IgD-negative memory B cell (primary cell): Measurements from ENCODE around the gene MAGEA4. TPM values are rescaled to one million over a fixed set of nuclear protein-coding genes. Genes with fewer than 3 reads are reported as not detected.
A peak's percentile ranks its signal among the peaks of the same experiment; 100 is the strongest.

Experiments
- H3K27ac Mint-ChIP-seq, 3 donors: one replicate each; pipeline ENCODE4 v1.8.0; 2020 to 2022; ENCODE audit warnings: mild to moderate bottlenecking in 3 of 3, mixed read lengths in 3 of 3, moderate library complexity in 1 of 3
- H3K27me3 Mint-ChIP-seq: one replicate; pipeline ENCODE4 v1.8.0; 2021; ENCODE audit warnings: mixed read lengths
- H3K36me3 Mint-ChIP-seq: one replicate; pipeline ENCODE4 v1.8.0; 2020; ENCODE audit warnings: mild to moderate bottlenecking, mixed read lengths
- H3K4me1 Mint-ChIP-seq, 3 donors: one replicate each; pipeline ENCODE4 v1.8.0; 2020 to 2022; ENCODE audit warnings: mixed read lengths in 3 of 3, mild to moderate bottlenecking in 1 of 3
- H3K4me3 Mint-ChIP-seq, 4 donors: one replicate each; pipeline ENCODE4 v1.8.0; 2020 to 2022; ENCODE audit warnings: mild to moderate bottlenecking in 4 of 4, mixed read lengths in 4 of 4, moderate library complexity in 3 of 4
- H3K9me3 Mint-ChIP-seq, 3 donors: one replicate each; pipeline ENCODE4 v1.8.0; 2020 to 2021; ENCODE audit warnings: mixed read lengths in 3 of 3, mild to moderate bottlenecking in 1 of 3
- polyA plus RNA-seq: library from polyadenylated mRNA; unstranded; fragments of 300-500 nt; fragmentation: Illumina TruSeq; gene quantifications from one replicate; pipeline ENCODE4 v1.2.3, GENCODE V29; 2021

MAGEA4 gene
- polyA plus RNA-seq, 1 donor from 2014 or later, result not detected

DNA sequence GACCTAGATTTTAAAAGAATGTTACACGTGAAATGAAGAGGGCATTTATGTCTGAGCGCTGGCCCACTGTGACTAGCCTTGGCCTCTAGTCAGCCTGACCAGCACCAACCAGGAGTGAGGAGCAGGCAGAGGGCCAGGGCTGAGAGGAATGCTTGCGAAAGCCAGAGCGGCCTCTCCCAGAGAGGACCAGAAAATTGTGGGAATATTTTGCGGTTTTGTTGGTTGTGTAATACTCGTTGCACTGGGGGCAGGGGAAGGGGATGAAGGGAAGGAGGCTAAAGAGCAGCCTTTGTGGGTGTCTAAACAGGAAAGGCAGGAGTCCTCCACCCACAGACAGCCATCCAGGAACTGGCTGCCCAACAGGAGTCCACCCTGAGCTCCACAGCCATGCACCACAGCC, 58.0 kb downstream of the MAGEA4 start:
- Mint-ChIP-seq H3K4me1 (no peaks in the 10 kb centered on the region), H3K27ac (peak overlapping the region in 1 of 3 donors; percentile 77), H3K4me3 (peak overlapping the region in 1 of 4 donors; percentile 60), H3K9me3 (peaks cover 0 to 4% (median 4%) of the 10 kb centered on the region in 3 donors), H3K27me3 (peaks cover 8% of the 10 kb centered on the region), H3K36me3 (no peaks in the 10 kb centered on the region)

DNA sequence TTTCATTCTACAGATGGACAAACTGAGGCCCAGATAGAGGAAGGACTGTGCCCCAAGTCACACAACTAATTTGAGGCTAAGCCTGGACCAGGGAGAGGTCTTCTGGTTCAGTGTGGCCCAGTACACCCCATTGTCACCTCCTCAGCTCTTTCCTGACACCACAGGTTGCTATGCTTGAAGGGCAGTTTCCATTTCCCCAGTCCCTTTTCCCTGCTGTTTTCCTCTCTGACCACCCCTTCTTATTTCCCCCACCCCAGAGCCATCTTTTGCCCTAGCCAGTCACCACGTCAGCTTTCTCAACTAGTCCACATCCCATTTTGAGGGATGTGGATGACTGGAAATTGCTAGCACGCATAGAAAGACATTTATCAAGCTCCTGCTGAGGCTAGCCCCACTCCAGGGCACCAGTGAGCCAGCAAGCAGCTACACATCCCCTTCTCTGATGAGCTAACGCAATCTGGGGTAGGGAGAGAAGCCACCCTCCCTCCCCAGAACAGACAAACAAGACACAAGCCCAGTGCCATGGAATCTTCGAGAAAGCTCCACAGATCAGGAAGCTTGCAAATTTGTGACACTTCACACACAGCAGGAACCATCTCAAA, 60.5 kb downstream of the MAGEA4 start:
- H3K4me1 Mint-ChIP-seq, result no peaks in the 10 kb centered on the region
- peaks cover 8% of the 10 kb centered on the region for H3K27me3 Mint-ChIP-seq
- peaks cover 0 to 7% (median 4%) of the 10 kb centered on the region in 3 donors for H3K9me3 Mint-ChIP-seq
- H3K4me3 Mint-ChIP-seq, result no peak overlapping the region
- H3K36me3 Mint-ChIP-seq, result no peaks in the 10 kb centered on the region
- no peak overlapping the region for H3K27ac Mint-ChIP-seq

DNA sequence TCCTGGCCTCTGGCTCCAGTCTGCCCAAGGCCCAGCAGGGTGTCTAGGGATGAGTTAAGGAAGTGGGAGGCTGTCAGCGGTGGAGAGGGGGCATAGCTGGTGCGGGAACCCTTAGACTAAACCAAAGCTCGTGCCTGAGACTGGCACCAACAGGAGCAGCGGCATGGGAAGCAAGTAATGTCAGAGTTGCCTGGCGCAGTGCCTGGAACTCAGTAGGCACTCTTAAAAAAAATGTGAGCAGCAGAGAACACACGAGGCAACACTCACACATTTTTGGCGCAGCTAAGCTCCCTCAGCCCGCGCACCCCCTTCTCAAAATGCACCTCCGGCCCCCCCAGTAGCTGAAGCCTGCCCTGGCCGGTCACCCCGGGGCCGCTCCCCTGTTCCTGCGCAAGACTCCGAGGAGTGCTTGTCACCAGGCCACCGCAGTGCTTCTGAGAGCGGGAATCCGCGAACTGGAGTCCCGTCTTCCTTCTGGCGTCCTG, 61.2 kb downstream of the MAGEA4 start:
- Mint-ChIP-seq H3K9me3 (peaks cover 0 to 7% (median 4%) of the 10 kb centered on the region in 3 donors), H3K4me3 (peak overlapping the region in 1 of 4 donors; percentile 81), H3K36me3 (no peaks in the 10 kb centered on the region), H3K4me1 (no peaks in the 10 kb centered on the region), H3K27ac (no peak overlapping the region), H3K27me3 (peaks cover 8% of the 10 kb centered on the region)

Other genes starting within 250 kb of the MAGEA4 start
- not detected for gene PRRG3, start 217.4 kb upstream of the MAGEA4 start, polyA plus RNA-seq
- gene FATE1, start 196.9 kb upstream of the MAGEA4 start, polyA plus RNA-seq, result not detected
- gene CNGA2, start 178.1 kb upstream of the MAGEA4 start, polyA plus RNA-seq, result not detected
- gene GABRE, start 61.8 kb downstream of the MAGEA4 start, polyA plus RNA-seq, result not detected
- not detected for gene MAGEA10, start 225.7 kb downstream of the MAGEA4 start, polyA plus RNA-seq